GM12878 (cell line): Measurements from ENCODE around the gene PPFIBP1. TPM values are rescaled to one million over a fixed set of nuclear protein-coding genes. Genes with fewer than 3 reads are reported as not detected.

Experiments
- ATAC-seq: fragments of 200-7000 bp; cut with Tn5 transposase; 3 replicates; pipeline ENCODE4 v1.9.1; 2020; ENCODE audit warnings: mild to moderate bottlenecking, moderate library complexity
- BruUV-seq: library from RNA; stranded (reverse); fragments of 400-500 nt; replicated peaks from 2 replicates; lab custom pipeline; 2021; lab: Mats Ljungman, UMichigan
- CTCF ChIA-PET: fragments of 300-600 bp; sonication (Branson Sonifier 250); formaldehyde crosslinking; extraction: SDS; loops from one replicate; lab custom pipeline; 2021; ENCODE audit warnings: inconsistent platforms; lab: Yijun Ruan, JAX
- POLR2A ChIA-PET: fragments of 350-600 bp; formaldehyde crosslinking; extraction: SDS; loops from one replicate; lab custom pipeline; 2021; ENCODE audit warnings: inconsistent platforms; lab: Charles Lee
- RAD21 ChIA-PET: fragments of 300-600 bp; sonication (Branson Sonifier 250); formaldehyde crosslinking; loops from one replicate; lab custom pipeline; 2023; ENCODE audit warnings: antibody characterized with exemption; ENCODE audit not compliant: unreplicated experiment; lab: Charles Lee
- SMC1A ChIA-PET: fragments of 300-600 bp; sonication (Branson Sonifier 250); formaldehyde crosslinking; loops from one replicate; lab custom pipeline; 2023; ENCODE audit not compliant: unreplicated experiment, uncharacterized antibody; lab: Charles Lee
- DNase-seq: peaks from one replicate; pipeline ENCODE4 v3.0.0-alpha.2; 2011; ENCODE audit warnings: low read depth, low spot score
- FAIRE-seq: peaks from 3 replicates; lab custom pipeline; 2011; peaks lifted over from hg19 to GRCh38; lab: Jason Lieb, UNC
- H2AFZ ChIP-seq: 2 replicates; pipeline ENCODE4 v1.6.0; 2011; ENCODE audit warnings: low read depth, low read length, control low read depth; ENCODE audit not compliant: control insufficient read depth
- H3K27ac ChIP-seq: 2 replicates; pipeline ENCODE4 v1.5.1; 2011; ENCODE audit warnings: control low read depth; ENCODE audit not compliant: control insufficient read depth, insufficient read depth
- H3K27me3 ChIP-seq, 2 experiments: replicated peaks in 1 of 2; 2 replicates each; pipeline versions ENCODE4 v1.6.0 to v1.6.1; 2011; ENCODE audit warnings: low read length in 1 of 2; ENCODE audit not compliant: control insufficient read depth in 2 of 2, insufficient read depth in 2 of 2
- H3K36me3 ChIP-seq, 2 experiments: 2 replicates each; pipeline ENCODE4 v1.5.1; 2011; ENCODE audit warnings: low read length in 1 of 2; ENCODE audit not compliant: control insufficient read depth in 2 of 2, insufficient read depth in 2 of 2
- H3K4me1 ChIP-seq: 2 replicates; pipeline ENCODE4 v1.6.1; 2011; ENCODE audit warnings: mild to moderate bottlenecking, low read length, moderate library complexity, mixed read lengths; ENCODE audit not compliant: control insufficient read depth, insufficient read depth
- H3K4me2 ChIP-seq: 2 replicates; pipeline ENCODE4 v1.6.0; 2011; ENCODE audit warnings: control low read depth; ENCODE audit not compliant: control insufficient read depth, insufficient read depth
- H3K4me3 ChIP-seq: fragments of 200-600 bp; sonication (generic); 2 replicates; pipeline ENCODE4 v1.5.1; 2016
- H3K79me2 ChIP-seq: 2 replicates; pipeline ENCODE4 v1.6.0; 2011; ENCODE audit warnings: low read length; ENCODE audit not compliant: control insufficient read depth, insufficient read depth
- H3K9ac ChIP-seq: 2 replicates; pipeline ENCODE4 v1.8.0; 2011; ENCODE audit warnings: low read length, control low read depth, mixed read lengths; ENCODE audit not compliant: control insufficient read depth, insufficient read depth
- H3K9me3 ChIP-seq: replicated peaks from 3 replicates; pipeline ENCODE4 v1.5.1; 2011; ENCODE audit warnings: mild to moderate bottlenecking, low read length; ENCODE audit not compliant: control insufficient read depth, insufficient read depth
- H4K20me1 ChIP-seq: 2 replicates; pipeline ENCODE4 v1.6.0; 2011; ENCODE audit not compliant: control insufficient read depth, insufficient read depth
- BRCA1 ChIP-seq: IDR thresholded peaks from 2 replicates; pipeline ENCODE4 v1.6.1; 2011; ENCODE audit warnings: low read depth, low read length, improper control_type of control experiment
- CREB1 ChIP-seq: IDR thresholded peaks from 2 replicates; pipeline ENCODE4 v1.6.1; 2012; ENCODE audit warnings: low read depth, mild to moderate bottlenecking, inconsistent platforms
- EED ChIP-seq: sonication (generic); IDR thresholded peaks from 2 replicates; pipeline ENCODE4 v1.6.1; 2016; ENCODE audit warnings: antibody characterized with exemption, low read depth
- ESRRA ChIP-seq: IDR thresholded peaks from 2 replicates; pipeline ENCODE4 v1.6.1; 2012; ENCODE audit warnings: mild to moderate bottlenecking, low read length, improper control_type of control experiment
- FOS ChIP-seq: IDR thresholded peaks from 3 replicates; pipeline ENCODE4 v1.6.1; 2011; ENCODE audit warnings: borderline replicate concordance; ENCODE audit not compliant: insufficient read length; ENCODE audit errors: extremely low read depth
- FOXM1 ChIP-seq: IDR thresholded peaks from 2 replicates; pipeline ENCODE4 v1.6.1; 2012; ENCODE audit warnings: low read depth, mild to moderate bottlenecking, inconsistent platforms, low read length, moderate library complexity
- HDAC6 ChIP-seq: fragments of 200-600 bp; sonication (generic); IDR thresholded peaks from one replicate; pipeline ENCODE4 v1.8.0; 2017; ENCODE audit warnings: antibody characterized with exemption; ENCODE audit not compliant: unreplicated experiment
- IKZF1 ChIP-seq: fragments of 450-650 bp; conservative IDR thresholded peaks from 2 replicates; pipeline ENCODE4 v1.6.1; 2017; ENCODE audit warnings: antibody characterized with exemption, mild to moderate bottlenecking
- MTA3 ChIP-seq: IDR thresholded peaks from 2 replicates; pipeline ENCODE4 v1.6.1; 2012; ENCODE audit warnings: low read length, inconsistent platforms, borderline replicate concordance
- NFYA ChIP-seq: IDR thresholded peaks from 2 replicates; pipeline ENCODE4 v1.6.1; 2011; ENCODE audit warnings: low read depth, mild to moderate bottlenecking, low read length, improper control_type of control experiment, borderline replicate concordance
- POLR2AphosphoS5 ChIP-seq: IDR thresholded peaks from 2 replicates; pipeline ENCODE4 v1.6.1; 2011; ENCODE audit warnings: mild to moderate bottlenecking, low read length, inconsistent platforms
- STAT1 ChIP-seq: fragments of 450-650 bp; conservative IDR thresholded peaks from 2 replicates; pipeline ENCODE4 v1.6.1; 2014; ENCODE audit warnings: antibody characterized with exemption, mild to moderate bottlenecking
- TCF3 ChIP-seq: IDR thresholded peaks from 2 replicates; pipeline ENCODE4 v1.6.1; 2012; ENCODE audit warnings: low read depth, mild to moderate bottlenecking, low read length, borderline replicate concordance; ENCODE audit not compliant: insufficient read depth
- ZNF217 ChIP-seq: fragments of 450-650 bp; IDR thresholded peaks from 2 replicates; pipeline ENCODE4 v1.6.1; 2017; ENCODE audit warnings: antibody characterized with exemption, mild to moderate bottlenecking
- WGBS: methylation state at CpG from one replicate; pipeline ENCODE4 v1.1.6; 2016; ENCODE audit warnings: low lambda C conversion rate; ENCODE audit not compliant: insufficient replicate concordance, insufficient coverage; ENCODE audit errors: missing lambda C conversion rate; 5-methylcytosine and 5-hydroxymethylcytosine counted together
- in situ Hi-C: fragments of 300-500 bp; cut with MboI; formaldehyde crosslinking; loops from 9 replicates; pipeline ENCODE4 v1.14.3; 2018; ENCODE audit warnings: mixed read lengths
- intact Hi-C: fragments of 100-400 bp; cut with micrococcal nuclease; formaldehyde crosslinking; loops from one replicate; pipeline ENCODE4 v1.14.2; 2022; ENCODE audit not compliant: unreplicated experiment
- polyA plus RNA-seq, 11 experiments: library from polyadenylated mRNA; depleted of rRNA in 4 of 11; unstranded in 6 of 11; stranded (reverse) in 5 of 11; fragments of >200 nt; fragmentation: Nextera tagmentation in 4 of 11; fragmentation: Illumina TruSeq in 1 of 11; extraction: Ambion mirVana in 4 of 11; extraction: Trizol in 1 of 11; gene quantifications; 1 replicate in 1 of 11; 2 replicates in 10 of 11; pipeline versions ENCODE4 v1.2.1 to v1.2.3, GENCODE V29; 2011 to 2016; ENCODE audit warnings: inconsistent platforms in 2 of 11, missing spikeins in 2 of 11, low read depth in 1 of 11
- total RNA-seq, 4 experiments: library from RNA; depleted of rRNA in 3 of 4; stranded (reverse); fragments of >200 nt in 3 of 4; fragmentation: Illumina TruSeq in 1 of 4; extraction: Trizol in 1 of 4; gene quantifications; 2 replicates each; pipeline versions ENCODE4 v1.2.1 to v1.2.3, GENCODE V29; 2013 to 2021
- TF ChIP-seq, protein P1 (sequence below): fragments of 450-650 bp; IDR thresholded peaks from 2 replicates; pipeline ENCODE4 v1.6.1; 2017; ENCODE audit warnings: low read depth, mild to moderate bottlenecking, moderate library complexity
- TF ChIP-seq, protein P2 (sequence below): fragments of 450-650 bp; formaldehyde crosslinking; IDR thresholded peaks from 2 replicates; pipeline ENCODE4 v1.4.0; 2020; ENCODE audit warnings: mild to moderate bottlenecking, moderate library complexity
- TF ChIP-seq, protein P3 (sequence below): IDR thresholded peaks from 2 replicates; pipeline ENCODE4 v1.6.1; 2012; ENCODE audit warnings: low read depth, low read length, improper control_type of control experiment

The PPFIBP1 gene
- total and polyA plus RNA-seq, 10 of the 15 experiments (the other 5 are each of a cell fraction or from before 2014, with no cell fraction given), result 0.47 to 7.8 (median 3.6) TPM

DNA sequence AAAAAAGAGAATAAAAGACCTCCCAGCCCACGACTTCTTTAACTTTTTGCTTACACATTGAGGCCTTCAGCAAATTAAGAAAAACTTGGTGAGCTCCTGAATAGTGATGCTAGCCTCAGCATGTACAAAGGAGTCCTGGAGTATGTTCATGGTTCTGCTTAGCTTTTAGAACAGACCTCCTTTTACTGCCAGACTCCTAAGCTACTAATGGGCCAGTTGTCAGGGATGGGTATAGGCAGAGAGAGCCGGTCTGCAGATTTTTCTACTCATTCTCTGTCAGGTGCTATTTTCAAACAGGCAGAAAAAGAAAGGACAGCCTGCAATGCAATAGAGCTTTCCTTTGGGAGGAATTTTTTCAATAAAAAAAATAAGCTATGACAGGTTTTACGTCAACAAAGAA lies 90.4 kb downstream of the PPFIBP1 start:
- Histone ChIP-seq H3K79me2 (no peaks in the 10 kb centered on the region), H3K4me1 (no peaks in the 10 kb centered on the region), H3K9ac (no peak overlapping the region), H3K27me3 (no peaks in the 10 kb centered on the region), H3K4me2 (no peak overlapping the region), H3K36me3 (no peaks in the 10 kb centered on the region), H3K27ac (no peak overlapping the region), H3K4me3 (no peak overlapping the region), H2AFZ (no peak overlapping the region), H3K9me3 (no peaks in the 10 kb centered on the region), H4K20me1 (no peaks in the 10 kb centered on the region)
- SMC1A ChIA-PET, result interaction anchor here (1.3 kb wide), 1 partner anchor 8 kb away, joined by 3 read pairs; no protein-coding TSS in a partner anchor
- ATAC-seq, result no peak
- CTCF ChIA-PET, result interaction anchor here (1.0 kb wide), 1 partner anchor 53 kb away, joined by 3 read pairs; no protein-coding TSS in a partner anchor
- WGBS, result 50% methylated on average over 3 of the region's 3 CpGs
- RAD21 ChIA-PET, result no interaction called here
- FAIRE-seq, result no peak
- TF ChIP-seq, protein P1, sequence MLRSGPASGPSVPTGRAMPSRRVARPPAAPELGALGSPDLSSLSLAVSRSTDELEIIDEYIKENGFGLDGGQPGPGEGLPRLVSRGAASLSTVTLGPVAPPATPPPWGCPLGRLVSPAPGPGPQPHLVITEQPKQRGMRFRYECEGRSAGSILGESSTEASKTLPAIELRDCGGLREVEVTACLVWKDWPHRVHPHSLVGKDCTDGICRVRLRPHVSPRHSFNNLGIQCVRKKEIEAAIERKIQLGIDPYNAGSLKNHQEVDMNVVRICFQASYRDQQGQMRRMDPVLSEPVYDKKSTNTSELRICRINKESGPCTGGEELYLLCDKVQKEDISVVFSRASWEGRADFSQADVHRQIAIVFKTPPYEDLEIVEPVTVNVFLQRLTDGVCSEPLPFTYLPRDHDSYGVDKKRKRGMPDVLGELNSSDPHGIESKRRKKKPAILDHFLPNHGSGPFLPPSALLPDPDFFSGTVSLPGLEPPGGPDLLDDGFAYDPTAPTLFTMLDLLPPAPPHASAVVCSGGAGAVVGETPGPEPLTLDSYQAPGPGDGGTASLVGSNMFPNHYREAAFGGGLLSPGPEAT, result no peak
- TF ChIP-seq ZNF217, result no peak
- TF ChIP-seq, protein P2, sequence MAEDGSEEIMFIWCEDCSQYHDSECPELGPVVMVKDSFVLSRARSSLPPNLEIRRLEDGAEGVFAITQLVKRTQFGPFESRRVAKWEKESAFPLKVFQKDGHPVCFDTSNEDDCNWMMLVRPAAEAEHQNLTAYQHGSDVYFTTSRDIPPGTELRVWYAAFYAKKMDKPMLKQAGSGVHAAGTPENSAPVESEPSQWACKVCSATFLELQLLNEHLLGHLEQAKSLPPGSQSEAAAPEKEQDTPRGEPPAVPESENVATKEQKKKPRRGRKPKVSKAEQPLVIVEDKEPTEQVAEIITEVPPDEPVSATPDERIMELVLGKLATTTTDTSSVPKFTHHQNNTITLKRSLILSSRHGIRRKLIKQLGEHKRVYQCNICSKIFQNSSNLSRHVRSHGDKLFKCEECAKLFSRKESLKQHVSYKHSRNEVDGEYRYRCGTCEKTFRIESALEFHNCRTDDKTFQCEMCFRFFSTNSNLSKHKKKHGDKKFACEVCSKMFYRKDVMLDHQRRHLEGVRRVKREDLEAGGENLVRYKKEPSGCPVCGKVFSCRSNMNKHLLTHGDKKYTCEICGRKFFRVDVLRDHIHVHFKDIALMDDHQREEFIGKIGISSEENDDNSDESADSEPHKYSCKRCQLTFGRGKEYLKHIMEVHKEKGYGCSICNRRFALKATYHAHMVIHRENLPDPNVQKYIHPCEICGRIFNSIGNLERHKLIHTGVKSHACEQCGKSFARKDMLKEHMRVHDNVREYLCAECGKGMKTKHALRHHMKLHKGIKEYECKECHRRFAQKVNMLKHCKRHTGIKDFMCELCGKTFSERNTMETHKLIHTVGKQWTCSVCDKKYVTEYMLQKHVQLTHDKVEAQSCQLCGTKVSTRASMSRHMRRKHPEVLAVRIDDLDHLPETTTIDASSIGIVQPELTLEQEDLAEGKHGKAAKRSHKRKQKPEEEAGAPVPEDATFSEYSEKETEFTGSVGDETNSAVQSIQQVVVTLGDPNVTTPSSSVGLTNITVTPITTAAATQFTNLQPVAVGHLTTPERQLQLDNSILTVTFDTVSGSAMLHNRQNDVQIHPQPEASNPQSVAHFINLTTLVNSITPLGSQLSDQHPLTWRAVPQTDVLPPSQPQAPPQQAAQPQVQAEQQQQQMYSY (CRISPR knock-in tag), result no peak
- no peak for TF ChIP-seq POLR2AphosphoS5
- no peak for TF ChIP-seq HDAC6
- TF ChIP-seq FOXM1, result no peak
- TF ChIP-seq STAT1, result no peak
- no peak for TF ChIP-seq TCF3
- TF ChIP-seq IKZF1, result no peak
- TF ChIP-seq NFYA, result no peak
- no peak for TF ChIP-seq BRCA1
- TF ChIP-seq MTA3, result no peak
- no peak for TF ChIP-seq CREB1
- TF ChIP-seq, protein P3, sequence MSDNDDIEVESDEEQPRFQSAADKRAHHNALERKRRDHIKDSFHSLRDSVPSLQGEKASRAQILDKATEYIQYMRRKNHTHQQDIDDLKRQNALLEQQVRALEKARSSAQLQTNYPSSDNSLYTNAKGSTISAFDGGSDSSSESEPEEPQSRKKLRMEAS, result no peak
- TF ChIP-seq FOS, result no peak
- TF ChIP-seq ESRRA, result no peak
- no peak for TF ChIP-seq EED
- in situ Hi-C loops (no loop called here), intact Hi-C loops (no loop called here)
- POLR2A ChIA-PET, result no interaction called here
- BruUV-seq, result no TSS peak
- DNase-seq, result no peak
